Measurements from ENCODE around the gene PITHD1. TPM values are rescaled to one million over a fixed set of nuclear protein-coding genes. Genes with fewer than 3 reads are reported as not detected.

The PITHD1 gene
- total and polyA plus RNA-seq, 2 of the 8 experiments (the other 6 are each of a cell fraction or from before 2014, with no cell fraction given), result 67.4 to 68.8 TPM

DNA sequence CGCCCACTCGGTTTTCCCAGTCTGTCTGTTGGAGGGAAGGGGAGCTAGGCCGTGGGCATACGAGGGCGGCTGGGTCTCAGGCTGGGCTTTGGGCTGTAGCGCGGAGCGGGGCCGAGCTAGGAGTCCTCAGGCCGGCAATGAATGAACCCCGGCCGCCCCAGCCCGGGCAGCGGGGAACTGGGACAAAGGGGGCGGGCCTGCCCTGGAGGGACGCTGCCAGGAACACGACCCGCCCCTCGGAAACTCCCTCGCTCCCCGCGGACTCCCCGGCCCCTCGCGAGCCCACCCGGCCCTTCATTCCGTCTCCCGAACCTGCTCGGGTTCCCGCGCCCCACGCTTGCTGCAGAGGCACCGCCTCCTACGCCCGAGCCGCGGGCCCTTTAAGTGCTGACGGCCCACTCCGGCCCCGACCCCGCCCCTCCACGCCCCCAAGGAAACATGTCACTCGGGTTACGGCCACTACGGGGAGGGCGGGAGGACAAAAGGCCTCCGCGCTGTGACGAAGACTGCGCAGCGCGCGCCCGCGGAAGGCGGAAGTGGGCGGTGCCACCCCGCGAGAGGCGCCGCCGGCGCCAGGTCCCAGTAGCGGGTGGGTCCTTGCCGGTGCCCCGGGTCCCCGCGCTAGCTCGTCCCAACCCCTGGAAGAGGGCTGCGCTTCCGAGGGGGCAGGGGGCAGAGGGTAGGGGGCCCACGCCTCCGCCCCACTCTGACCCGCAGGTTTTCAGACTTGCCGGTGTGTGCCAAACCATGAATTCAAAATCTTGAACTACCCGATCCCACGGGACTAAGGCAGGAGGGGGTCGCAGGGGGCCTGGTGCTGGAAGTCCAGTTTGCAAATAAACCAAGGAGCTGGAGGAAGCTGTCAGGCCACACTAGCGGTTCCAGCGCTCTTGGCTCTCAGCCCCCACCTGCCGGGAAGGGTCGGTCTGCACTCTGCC, 22.5 kb downstream of the PITHD1 start, which contains the start of gene GALE (continued):
- no peak for TF ChIP-seq MAFK (IDR thresholded peaks at IDR 0.05; ENCODE audit: low read depth, low read length)
- peak; percentile 21 to 75; a peak in 3 of 4 replicates for TF ChIP-seq HDAC2 (IDR thresholded peaks at IDR 0.05; ENCODE audit: borderline replicate concordance in 1 of 2, low read depth in 2 of 2, low read length in 2 of 2)
- TF ChIP-seq TEAD4 (IDR thresholded peaks at IDR 0.05; ENCODE audit: low read depth, low read length), result no peak
- TF ChIP-seq CTBP2 (IDR thresholded peaks at IDR 0.05; ENCODE audit: borderline replicate concordance, insufficient read depth, insufficient read length, low read length), result no peak
- no peak for TF ChIP-seq RXRA (IDR thresholded peaks at IDR 0.05; ENCODE audit: insufficient read depth, low read depth, low read length)
- TF ChIP-seq SP4 (IDR thresholded peaks at IDR 0.05; ENCODE audit: low read length), result no peak
- peak in 1 of 2 experiments; percentile 58; a peak in 1 of 3 replicates for TF ChIP-seq EP300 (IDR thresholded peaks at IDR 0.05; ENCODE audit: borderline replicate concordance in 1 of 2, low read depth in 2 of 2, low read length in 2 of 2)
- peak; percentile 86 for TF ChIP-seq BACH1 (IDR thresholded peaks at IDR 0.05; ENCODE audit: low read length)
- TF ChIP-seq EGR1 (IDR thresholded peaks at IDR 0.05; ENCODE audit: borderline replicate concordance, low read depth, low read length), result no peak
- no peak for TF ChIP-seq KDM5A (IDR thresholded peaks at IDR 0.05; ENCODE audit: low read length)
- TF ChIP-seq, protein P1, sequence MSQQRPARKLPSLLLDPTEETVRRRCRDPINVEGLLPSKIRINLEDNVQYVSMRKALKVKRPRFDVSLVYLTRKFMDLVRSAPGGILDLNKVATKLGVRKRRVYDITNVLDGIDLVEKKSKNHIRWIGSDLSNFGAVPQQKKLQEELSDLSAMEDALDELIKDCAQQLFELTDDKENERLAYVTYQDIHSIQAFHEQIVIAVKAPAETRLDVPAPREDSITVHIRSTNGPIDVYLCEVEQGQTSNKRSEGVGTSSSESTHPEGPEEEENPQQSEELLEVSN (IDR thresholded peaks at IDR 0.05), result no peak
- TF ChIP-seq ASH2L (IDR thresholded peaks at IDR 0.05; ENCODE audit: low read length), result peak; percentile 45
- peak; percentile 13 for TF ChIP-seq TAF7 (optimal IDR thresholded peaks at IDR 0.05; ENCODE audit: borderline replicate concordance, low read depth, low read length)
- no peak for TF ChIP-seq RNF2 (IDR thresholded peaks at IDR 0.05; ENCODE audit: borderline replicate concordance, low read depth, low read length, missing control alignments, poor library complexity, severe bottlenecking)
- TF ChIP-seq SUZ12 (IDR thresholded peaks at IDR 0.05; ENCODE audit: low read length), result no peak
- TF ChIP-seq, protein P2, sequence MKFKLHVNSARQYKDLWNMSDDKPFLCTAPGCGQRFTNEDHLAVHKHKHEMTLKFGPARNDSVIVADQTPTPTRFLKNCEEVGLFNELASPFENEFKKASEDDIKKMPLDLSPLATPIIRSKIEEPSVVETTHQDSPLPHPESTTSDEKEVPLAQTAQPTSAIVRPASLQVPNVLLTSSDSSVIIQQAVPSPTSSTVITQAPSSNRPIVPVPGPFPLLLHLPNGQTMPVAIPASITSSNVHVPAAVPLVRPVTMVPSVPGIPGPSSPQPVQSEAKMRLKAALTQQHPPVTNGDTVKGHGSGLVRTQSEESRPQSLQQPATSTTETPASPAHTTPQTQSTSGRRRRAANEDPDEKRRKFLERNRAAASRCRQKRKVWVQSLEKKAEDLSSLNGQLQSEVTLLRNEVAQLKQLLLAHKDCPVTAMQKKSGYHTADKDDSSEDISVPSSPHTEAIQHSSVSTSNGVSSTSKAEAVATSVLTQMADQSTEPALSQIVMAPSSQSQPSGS (IDR thresholded peaks at IDR 0.05; ENCODE audit: low read length), result peak; percentile 60; the same call in 1 of the 2 replicates
- TF ChIP-seq EZH2 (IDR thresholded peaks at IDR 0.05; ENCODE audit: low read depth, low read length, severe bottlenecking), result no peak
- TF ChIP-seq, protein P3, sequence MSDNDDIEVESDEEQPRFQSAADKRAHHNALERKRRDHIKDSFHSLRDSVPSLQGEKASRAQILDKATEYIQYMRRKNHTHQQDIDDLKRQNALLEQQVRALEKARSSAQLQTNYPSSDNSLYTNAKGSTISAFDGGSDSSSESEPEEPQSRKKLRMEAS (IDR thresholded peaks at IDR 0.05), result 0 out of 2 replicates have a peak, but pooled peaks have one; percentile 12
- no peak for TF ChIP-seq JUN (IDR thresholded peaks at IDR 0.05; ENCODE audit: low read depth, low read length)
